Caco-2 (cell line): ENCODE measurements around the gene PPIL1. TPM values are rescaled to one million over a fixed set of nuclear protein-coding genes. Genes with fewer than 3 reads are reported as not detected.

Source experiments
- BruUV-seq: library from RNA; stranded (reverse); fragments of 400-500 nt; replicated peaks from 2 replicates; lab custom pipeline; 2021; lab: Mats Ljungman, UMichigan
- CTCF ChIA-PET: fragments of 300-600 bp; sonication (Branson Sonifier 250); formaldehyde crosslinking; loops from one replicate; lab custom pipeline; 2022; ENCODE audit warnings: antibody characterized with exemption; lab: Charles Lee
- POLR2A ChIA-PET: fragments of 300-600 bp; sonication (Branson Sonifier 250); formaldehyde crosslinking; loops from one replicate; lab custom pipeline; 2022; ENCODE audit warnings: antibody characterized with exemption; lab: Charles Lee
- DNase-seq, 2 experiments: peaks; one replicate each; pipeline versions ENCODE4 v3.0.0 to v3.0.0-alpha.2; 2020 to 2022
- H3K27me3 ChIP-seq: replicated peaks from 2 replicates; pipeline ENCODE4 v1.6.0; 2011; ENCODE audit warnings: low read length; ENCODE audit not compliant: control insufficient read depth, insufficient read depth
- H3K36me3 ChIP-seq: 2 replicates; pipeline ENCODE4 v1.5.1; 2011; ENCODE audit warnings: low read length; ENCODE audit not compliant: control insufficient read depth, insufficient read depth
- H3K4me1 ChIP-seq: fragments of 250-450 bp; sonication (Bioruptor Pico); 2 replicates; pipeline ENCODE4 v1.5.1; 2020; ENCODE audit warnings: mild to moderate bottlenecking
- H3K4me3 ChIP-seq: 2 replicates; pipeline ENCODE4 v1.5.1; 2011; ENCODE audit warnings: low read depth, mild to moderate bottlenecking, control low read depth, low read length
- H3K9me3 ChIP-seq: fragments of 250-450 bp; sonication (Bioruptor Pico); 2 replicates; pipeline ENCODE4 v1.5.1; 2020; ENCODE audit warnings: mild to moderate bottlenecking, moderate library complexity
- H3K27ac Mint-ChIP-seq: one replicate; pipeline ENCODE4 v1.8.0; 2022; ENCODE audit warnings: mixed read lengths; ENCODE audit not compliant: unreplicated experiment
- H3K27me3 Mint-ChIP-seq: one replicate; pipeline ENCODE4 v1.8.0; 2022; ENCODE audit warnings: mixed read lengths; ENCODE audit not compliant: insufficient read depth, unreplicated experiment
- H3K36me3 Mint-ChIP-seq: one replicate; pipeline ENCODE4 v1.8.0; 2022; ENCODE audit warnings: mild to moderate bottlenecking, mixed read lengths; ENCODE audit not compliant: insufficient read depth, unreplicated experiment
- H3K4me1 Mint-ChIP-seq: one replicate; pipeline ENCODE4 v1.8.0; 2022; ENCODE audit warnings: low read depth, mixed read lengths; ENCODE audit not compliant: unreplicated experiment
- H3K4me3 Mint-ChIP-seq: one replicate; pipeline ENCODE4 v1.8.0; 2022; ENCODE audit warnings: mild to moderate bottlenecking, moderate library complexity, mixed read lengths; ENCODE audit not compliant: unreplicated experiment
- H3K9me3 Mint-ChIP-seq: one replicate; pipeline ENCODE4 v1.8.0; 2022; ENCODE audit warnings: mixed read lengths; ENCODE audit not compliant: unreplicated experiment
- CTCF ChIP-seq, 2 experiments: fragments of 200-600 bp in 1 of 2; IDR thresholded peaks; 1 replicate in 1 of 2; 2 replicates in 1 of 2; pipeline versions ENCODE4 v1.5.1 to v1.8.0; 2011 to 2022; ENCODE audit warnings: antibody characterized with exemption in 1 of 2, control low read depth in 1 of 2, inconsistent platforms in 1 of 2, low read depth in 1 of 2, low read length in 1 of 2, mild to moderate bottlenecking in 1 of 2, moderate library complexity in 1 of 2; ENCODE audit not compliant: insufficient read depth in 1 of 2, severe bottlenecking in 1 of 2, unreplicated experiment in 1 of 2
- intact Hi-C: fragments of 100-400 bp; cut with micrococcal nuclease; formaldehyde crosslinking; loops from one replicate; pipeline ENCODE4 v1.10.0; 2022; ENCODE audit not compliant: unreplicated experiment
- total RNA-seq: library from RNA; stranded (reverse); gene quantifications from 2 replicates; pipeline ENCODE4 v1.2.3, GENCODE V29; 2022

PPIL1 gene
- total RNA-seq, 1 experiment from 2014 or later, result 61.2 TPM

GRCh38 chr6:36890112-36890663, 15.6 kb upstream of the PPIL1 start:
- ChIA-PET CTCF (interaction anchor here (1.3 kb wide), 1 partner anchor 128 kb away, joined by 4 read pairs; no protein-coding TSS in a partner anchor), POLR2A (no interaction called here)
- Mint-ChIP-seq H3K27ac (no peak overlapping the region), H3K27me3 (no peaks in the 10 kb centered on the region), H3K4me3 (no peak overlapping the region), H3K9me3 (no peaks in the 10 kb centered on the region), H3K36me3 (no peaks in the 10 kb centered on the region), H3K4me1 (peaks cover 16% of the 10 kb centered on the region)
- Histone ChIP-seq H3K27me3 (no peaks in the 10 kb centered on the region), H3K36me3 (no peaks in the 10 kb centered on the region), H3K4me3 (no peak overlapping the region), H3K4me1 (peaks cover 4% of the 10 kb centered on the region; the same call in 1 of the 2 replicates), H3K9me3 (no peaks in the 10 kb centered on the region)
- TF ChIP-seq CTCF (IDR thresholded peaks at IDR 0.05; ENCODE audit: insufficient read depth in 1 of 2, low read depth in 1 of 2, low read length in 1 of 2, severe bottlenecking in 1 of 2, unreplicated experiment in 1 of 2), result no peak
- no TSS peak for BruUV-seq
- intact Hi-C loops, result no loop called here
- DNase-seq, result no peak

- Histone ChIP-seq H3K27me3 (no peaks in the 10 kb centered on the region), H3K4me1 (peaks cover 4% of the 10 kb centered on the region; the same call in 1 of the 2 replicates), H3K9me3 (no peaks in the 10 kb centered on the region), H3K36me3 (no peaks in the 10 kb centered on the region), H3K4me3 (no peak overlapping the region)
- Mint-ChIP-seq H3K27ac (no peak overlapping the region), H3K36me3 (no peaks in the 10 kb centered on the region), H3K27me3 (no peaks in the 10 kb centered on the region), H3K9me3 (no peaks in the 10 kb centered on the region), H3K4me3 (no peak overlapping the region), H3K4me1 (peaks cover 16% of the 10 kb centered on the region)
- CTCF ChIA-PET, result interaction anchor here (1.3 kb wide), 1 partner anchor 129 kb away, joined by 4 read pairs; no protein-coding TSS in a partner anchor
- BruUV-seq, result no TSS peak
- POLR2A ChIA-PET, result no interaction called here
- no peak for TF ChIP-seq CTCF (IDR thresholded peaks at IDR 0.05; ENCODE audit: insufficient read depth in 1 of 2, low read depth in 1 of 2, low read length in 1 of 2, severe bottlenecking in 1 of 2, unreplicated experiment in 1 of 2)
- DNase-seq, result no peak
- intact Hi-C loops, result no loop called here
Observed at GRCh38 chr6:36888654-36889481, 14.3 kb upstream of the PPIL1 start.

GRCh38 chr6:36888115-36888643, 13.6 kb upstream of the PPIL1 start:
- DNase-seq, result no peak
- POLR2A ChIA-PET, result no interaction called here
- no peaks in the 10 kb centered on the region for H3K36me3 ChIP-seq
- TF ChIP-seq CTCF (IDR thresholded peaks at IDR 0.05; ENCODE audit: insufficient read depth in 1 of 2, low read depth in 1 of 2, low read length in 1 of 2, severe bottlenecking in 1 of 2, unreplicated experiment in 1 of 2), result no peak
- intact Hi-C loops, result no loop called here
- CTCF ChIA-PET, result no interaction called here
- no peaks in the 10 kb centered on the region for H3K27me3 Mint-ChIP-seq
- no TSS peak for BruUV-seq
- H3K4me3 ChIP-seq, result no peak overlapping the region
- no peaks in the 10 kb centered on the region for H3K9me3 Mint-ChIP-seq
- no peak overlapping the region for H3K4me3 Mint-ChIP-seq
- H3K36me3 Mint-ChIP-seq, result no peaks in the 10 kb centered on the region
- peaks cover 16% of the 10 kb centered on the region for H3K4me1 Mint-ChIP-seq
- no peak overlapping the region for H3K27ac Mint-ChIP-seq
- H3K4me1 ChIP-seq, result peaks cover 4% of the 10 kb centered on the region; the same call in 1 of the 2 replicates
- no peaks in the 10 kb centered on the region for H3K27me3 ChIP-seq
- no peaks in the 10 kb centered on the region for H3K9me3 ChIP-seq
